Measurements from ENCODE around the gene MARCHF5. TPM values are rescaled to one million over a fixed set of nuclear protein-coding genes. Genes with fewer than 3 reads are reported as not detected.

Gene MARCHF5
- total and polyA plus RNA-seq, 2 of the 4 experiments (the other 2 are of a cell fraction): 14.9 to 30.0 TPM

DNA sequence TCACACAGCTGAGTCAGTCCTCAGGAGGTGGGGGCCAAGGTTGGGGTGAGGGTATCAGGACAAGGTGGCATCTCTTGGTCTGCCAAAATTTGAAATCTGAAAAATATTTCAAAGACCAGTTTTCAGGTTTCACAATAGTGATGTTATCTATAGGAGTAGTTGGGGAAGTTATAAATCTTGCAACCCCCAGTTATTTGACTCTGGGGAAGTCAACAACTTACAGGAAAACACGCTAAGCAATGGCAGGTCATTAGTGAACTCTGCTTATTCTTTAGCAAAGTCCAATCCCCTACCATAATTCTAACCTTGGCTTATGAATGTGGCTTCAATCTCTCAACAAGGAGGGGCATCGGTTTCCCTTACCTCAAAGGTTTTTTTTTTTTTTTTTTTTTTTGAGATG is 94.9 kb downstream of the MARCHF5 start:
- in situ Hi-C loops (cut with MboI; ENCODE audit: low sequenced_read_pairs): no loop called here
- H3K9me3 ChIP-seq (ENCODE audit: control insufficient read depth, insufficient read depth, low read length): no peaks in the 10 kb centered on the region
- no peak overlapping the region for H3K27ac ChIP-seq (ENCODE audit: insufficient read depth, low read length)
- H3K18ac ChIP-seq (ENCODE audit: low read depth, low read length): no peak overlapping the region
- no CpG with 5 or more reads among the region's 2 CpGs for WGBS, 2 experiments (ENCODE audit: extremely low coverage in 2 of 2, insufficient read length in 1 of 2)
- no peak overlapping the region for H2BK120ac ChIP-seq (ENCODE audit: low read depth, low read length)
- no peak overlapping the region for H2BK5ac ChIP-seq (ENCODE audit: low read depth, low read length, poor library complexity, severe bottlenecking)
- H3K27me3 ChIP-seq (ENCODE audit: control insufficient read depth, insufficient read depth, low read length): peaks cover 7% of the 10 kb centered on the region
- DNase-seq (no peak), ATAC-seq (ENCODE audit: low read depth) (no peak)
- H2AK9ac ChIP-seq (replicated peaks; ENCODE audit: low read depth, low read length, poor library complexity): no peak overlapping the region
- no peak overlapping the region for H3K23ac ChIP-seq (ENCODE audit: low read depth, low read length)
- BruUV-seq (replicated peaks): no TSS peak
- CTCF ChIA-PET: interaction anchor here (0.7 kb wide), 1 partner anchor 97 kb away, joined by 3 read pairs; no protein-coding TSS in a partner anchor
- POLR2A ChIA-PET (ENCODE audit: unreplicated experiment): no interaction called here
- no peaks in the 10 kb centered on the region for H3K4me1 ChIP-seq (ENCODE audit: control insufficient read depth, insufficient read depth, low read length)
- H4K91ac ChIP-seq (ENCODE audit: insufficient read depth, low read depth, low read length): no peak overlapping the region
- H2AFZ ChIP-seq (replicated peaks; ENCODE audit: low read length, poor library complexity): no peak overlapping the region
- no peaks in the 10 kb centered on the region for H3K36me3 ChIP-seq (ENCODE audit: control insufficient read depth, insufficient read depth, low read length)
- no peak overlapping the region for H2BK20ac ChIP-seq (ENCODE audit: low read depth, low read length)
- H3K4me3 ChIP-seq (ENCODE audit: insufficient read depth, low read depth, low read length): no peak overlapping the region
- no peaks in the 10 kb centered on the region for H4K20me1 ChIP-seq (ENCODE audit: insufficient read depth, low read length)
- no peak overlapping the region for H3K14ac ChIP-seq (replicated peaks; ENCODE audit: low read depth, low read length)
- no peak overlapping the region for H3K4me2 ChIP-seq (ENCODE audit: low read depth, low read length)
- H4K8ac ChIP-seq (ENCODE audit: low read depth in 2 of 2, low read length in 2 of 2): no peak overlapping the region
- no peak overlapping the region for H2AK5ac ChIP-seq (ENCODE audit: low read depth, low read length)
- H3K9ac ChIP-seq (ENCODE audit: low read depth, low read length): no peak overlapping the region
- dilution Hi-C loops (cut with HindIII; ENCODE audit: low sequenced_read_pairs, unreplicated experiment): no loop called here
- H3K4ac ChIP-seq (ENCODE audit: low read depth, low read length): no peak overlapping the region
- no peak overlapping the region for H3K56ac ChIP-seq (ENCODE audit: extremely low read depth, insufficient read depth, low read length)
- no peaks in the 10 kb centered on the region for H3K9me1 ChIP-seq (ENCODE audit: insufficient read depth, low read length)
- H4K5ac ChIP-seq (ENCODE audit: low read depth, low read length): no peak overlapping the region
- H3K79me1 ChIP-seq (ENCODE audit: low read depth in 1 of 2, low read length in 2 of 2): no peaks in the 10 kb centered on the region
- H2BK15ac ChIP-seq (ENCODE audit: low read depth, low read length): no peak overlapping the region
- intact Hi-C loops (cut with micrococcal nuclease): no loop called here
- TF ChIP-seq CHD1 (IDR thresholded peaks at IDR 0.05; ENCODE audit: low read depth, low read length): no peak
- no peak for TF ChIP-seq BHLHE40 (IDR thresholded peaks at IDR 0.05; ENCODE audit: low read depth, low read length)
- no peak for TF ChIP-seq RAD21 (IDR thresholded peaks at IDR 0.05; ENCODE audit: low read length)
- TF ChIP-seq CEBPB (IDR thresholded peaks at IDR 0.05; ENCODE audit: low read depth, low read length): no peak
- TF ChIP-seq RCOR1 (IDR thresholded peaks at IDR 0.05; ENCODE audit: insufficient replicate concordance, low read length): no peak
- TF ChIP-seq POLR2A (IDR thresholded peaks at IDR 0.05; ENCODE audit: low read depth, low read length): no peak
- TF ChIP-seq, protein P1, sequence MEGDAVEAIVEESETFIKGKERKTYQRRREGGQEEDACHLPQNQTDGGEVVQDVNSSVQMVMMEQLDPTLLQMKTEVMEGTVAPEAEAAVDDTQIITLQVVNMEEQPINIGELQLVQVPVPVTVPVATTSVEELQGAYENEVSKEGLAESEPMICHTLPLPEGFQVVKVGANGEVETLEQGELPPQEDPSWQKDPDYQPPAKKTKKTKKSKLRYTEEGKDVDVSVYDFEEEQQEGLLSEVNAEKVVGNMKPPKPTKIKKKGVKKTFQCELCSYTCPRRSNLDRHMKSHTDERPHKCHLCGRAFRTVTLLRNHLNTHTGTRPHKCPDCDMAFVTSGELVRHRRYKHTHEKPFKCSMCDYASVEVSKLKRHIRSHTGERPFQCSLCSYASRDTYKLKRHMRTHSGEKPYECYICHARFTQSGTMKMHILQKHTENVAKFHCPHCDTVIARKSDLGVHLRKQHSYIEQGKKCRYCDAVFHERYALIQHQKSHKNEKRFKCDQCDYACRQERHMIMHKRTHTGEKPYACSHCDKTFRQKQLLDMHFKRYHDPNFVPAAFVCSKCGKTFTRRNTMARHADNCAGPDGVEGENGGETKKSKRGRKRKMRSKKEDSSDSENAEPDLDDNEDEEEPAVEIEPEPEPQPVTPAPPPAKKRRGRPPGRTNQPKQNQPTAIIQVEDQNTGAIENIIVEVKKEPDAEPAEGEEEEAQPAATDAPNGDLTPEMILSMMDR (conservative IDR thresholded peaks at IDR 0.05; ENCODE audit: low read depth, low read length): no peak
- no peak for TF ChIP-seq MAFK (IDR thresholded peaks at IDR 0.05; ENCODE audit: low read depth, low read length)
- TF ChIP-seq FOS (IDR thresholded peaks at IDR 0.05; ENCODE audit: low read depth, low read length): no peak
- TF ChIP-seq, protein P2, sequence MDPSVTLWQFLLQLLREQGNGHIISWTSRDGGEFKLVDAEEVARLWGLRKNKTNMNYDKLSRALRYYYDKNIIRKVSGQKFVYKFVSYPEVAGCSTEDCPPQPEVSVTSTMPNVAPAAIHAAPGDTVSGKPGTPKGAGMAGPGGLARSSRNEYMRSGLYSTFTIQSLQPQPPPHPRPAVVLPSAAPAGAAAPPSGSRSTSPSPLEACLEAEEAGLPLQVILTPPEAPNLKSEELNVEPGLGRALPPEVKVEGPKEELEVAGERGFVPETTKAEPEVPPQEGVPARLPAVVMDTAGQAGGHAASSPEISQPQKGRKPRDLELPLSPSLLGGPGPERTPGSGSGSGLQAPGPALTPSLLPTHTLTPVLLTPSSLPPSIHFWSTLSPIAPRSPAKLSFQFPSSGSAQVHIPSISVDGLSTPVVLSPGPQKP (IDR thresholded peaks at IDR 0.05; ENCODE audit: borderline replicate concordance, low read depth, low read length): no peak
- no peak for TF ChIP-seq SMC3 (IDR thresholded peaks at IDR 0.05; ENCODE audit: low read depth, low read length)
- TF ChIP-seq NFE2L2 (IDR thresholded peaks at IDR 0.05; ENCODE audit: low read depth, low read length): no peak
- TF ChIP-seq MAZ (IDR thresholded peaks at IDR 0.05; ENCODE audit: borderline replicate concordance, low read depth, low read length): no peak
- TF ChIP-seq, protein P3, sequence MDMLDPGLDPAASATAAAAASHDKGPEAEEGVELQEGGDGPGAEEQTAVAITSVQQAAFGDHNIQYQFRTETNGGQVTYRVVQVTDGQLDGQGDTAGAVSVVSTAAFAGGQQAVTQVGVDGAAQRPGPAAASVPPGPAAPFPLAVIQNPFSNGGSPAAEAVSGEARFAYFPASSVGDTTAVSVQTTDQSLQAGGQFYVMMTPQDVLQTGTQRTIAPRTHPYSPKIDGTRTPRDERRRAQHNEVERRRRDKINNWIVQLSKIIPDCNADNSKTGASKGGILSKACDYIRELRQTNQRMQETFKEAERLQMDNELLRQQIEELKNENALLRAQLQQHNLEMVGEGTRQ (IDR thresholded peaks at IDR 0.05; ENCODE audit: low read depth, low read length): no peak
- no peak for TF ChIP-seq RFX5 (IDR thresholded peaks at IDR 0.05; ENCODE audit: low read depth, low read length)
- no peak for TF ChIP-seq MXI1 (IDR thresholded peaks at IDR 0.05; ENCODE audit: borderline replicate concordance, low read depth, low read length)
